Fibroblast of lung (primary cell): ENCODE measurements around the gene SLC29A4. TPM values are rescaled to one million over a fixed set of nuclear protein-coding genes. Genes with fewer than 3 reads are reported as not detected.

ENCODE experiments used
- DNase-seq, 2 donors: peaks; one replicate each; pipeline versions ENCODE4 v3.0.0 to v3.0.0-alpha.2; 2010; ENCODE audit warnings: low read depth in 2 of 2
- H2AFZ ChIP-seq: 2 replicates; pipeline ENCODE4 v1.5.1; 2012; ENCODE audit warnings: low read length, control low read depth, inconsistent platforms
- H3K27ac ChIP-seq: 2 replicates; pipeline ENCODE4 v1.5.1; 2011; ENCODE audit warnings: low read length, control low read depth; ENCODE audit not compliant: insufficient read depth
- H3K27me3 ChIP-seq: 2 replicates; pipeline ENCODE4 v1.5.1; 2011; ENCODE audit warnings: mild to moderate bottlenecking, low read length; ENCODE audit not compliant: control insufficient read depth, insufficient read depth
- H3K36me3 ChIP-seq: 2 replicates; pipeline ENCODE4 v1.5.1; 2011; ENCODE audit warnings: low read length; ENCODE audit not compliant: control insufficient read depth, insufficient read depth
- H3K4me1 ChIP-seq: 2 replicates; pipeline ENCODE4 v1.5.1; 2011; ENCODE audit warnings: low read length; ENCODE audit not compliant: control insufficient read depth, insufficient read depth; ENCODE audit errors: extremely low read depth
- H3K4me2 ChIP-seq: 2 replicates; pipeline ENCODE4 v1.5.1; 2011; ENCODE audit warnings: low read length, control low read depth; ENCODE audit not compliant: insufficient read depth; ENCODE audit errors: extremely low read depth
- H3K4me3 ChIP-seq, 4 experiments: fragments of 200-600 bp in 1 of 4; sonication (generic) in 1 of 4; replicated peaks in 1 of 4; 2 replicates each; pipeline ENCODE4 v1.5.1; 2011 to 2016; ENCODE audit warnings: low read length in 4 of 4, low read depth in 3 of 4, mild to moderate bottlenecking in 3 of 4, control low read depth in 2 of 4, inconsistent platforms in 1 of 4, mixed read lengths in 1 of 4; ENCODE audit not compliant: insufficient read depth in 1 of 4; ENCODE audit errors: control extremely low read depth in 1 of 4
- H3K79me2 ChIP-seq: 2 replicates; pipeline ENCODE4 v1.5.1; 2012; ENCODE audit warnings: mild to moderate bottlenecking, low read length, inconsistent platforms; ENCODE audit not compliant: control insufficient read depth, insufficient read depth
- H3K9ac ChIP-seq: 2 replicates; pipeline ENCODE4 v1.5.1; 2011; ENCODE audit warnings: mild to moderate bottlenecking, low read length, control low read depth; ENCODE audit not compliant: insufficient read depth
- H3K9me3 ChIP-seq: 2 replicates; pipeline ENCODE4 v1.5.1; 2012; ENCODE audit warnings: low read depth, low read length; ENCODE audit not compliant: control insufficient read depth, insufficient read depth
- H4K20me1 ChIP-seq: 2 replicates; pipeline ENCODE4 v1.5.1; 2011; ENCODE audit warnings: low read length; ENCODE audit not compliant: control insufficient read depth, insufficient read depth; ENCODE audit errors: extremely low read depth
- EZH2 ChIP-seq: IDR thresholded peaks from 2 replicates; pipeline ENCODE4 v1.5.1; 2012; ENCODE audit warnings: low read length, control low read depth, mild to moderate bottlenecking; ENCODE audit errors: missing control alignments
- polyA plus RNA-seq, 2 donors: library from polyadenylated mRNA; depleted of rRNA in 1 of 2; stranded (reverse) in 1 of 2; unstranded in 1 of 2; fragments of >200 nt; gene quantifications; 2 replicates each; pipeline ENCODE4 v1.2.1, GENCODE V29; 2011 to 2012; ENCODE audit warnings: missing spikeins in 1 of 2
- total RNA-seq: library from RNA; depleted of rRNA; stranded (reverse); fragments of >200 nt; gene quantifications from 2 replicates; pipeline ENCODE4 v1.2.1, GENCODE V29; 2014
- TF ChIP-seq, protein P1 (sequence below), 2 donors: IDR thresholded peaks in 1 of 2; conservative IDR thresholded peaks in 1 of 2; 1 replicate in 1 of 2; 2 replicates in 1 of 2; pipeline ENCODE4 v1.5.1; 2011 to 2012; ENCODE audit warnings: low read length in 2 of 2, control low read depth in 1 of 2, inconsistent platforms in 1 of 2, low read depth in 1 of 2, mild to moderate bottlenecking in 1 of 2

Gene SLC29A4
- total and polyA plus RNA-seq, 2 donors (not counting 1 experiment from before 2014, with no cell fraction given): 1.0 to 5.1 TPM

DNA sequence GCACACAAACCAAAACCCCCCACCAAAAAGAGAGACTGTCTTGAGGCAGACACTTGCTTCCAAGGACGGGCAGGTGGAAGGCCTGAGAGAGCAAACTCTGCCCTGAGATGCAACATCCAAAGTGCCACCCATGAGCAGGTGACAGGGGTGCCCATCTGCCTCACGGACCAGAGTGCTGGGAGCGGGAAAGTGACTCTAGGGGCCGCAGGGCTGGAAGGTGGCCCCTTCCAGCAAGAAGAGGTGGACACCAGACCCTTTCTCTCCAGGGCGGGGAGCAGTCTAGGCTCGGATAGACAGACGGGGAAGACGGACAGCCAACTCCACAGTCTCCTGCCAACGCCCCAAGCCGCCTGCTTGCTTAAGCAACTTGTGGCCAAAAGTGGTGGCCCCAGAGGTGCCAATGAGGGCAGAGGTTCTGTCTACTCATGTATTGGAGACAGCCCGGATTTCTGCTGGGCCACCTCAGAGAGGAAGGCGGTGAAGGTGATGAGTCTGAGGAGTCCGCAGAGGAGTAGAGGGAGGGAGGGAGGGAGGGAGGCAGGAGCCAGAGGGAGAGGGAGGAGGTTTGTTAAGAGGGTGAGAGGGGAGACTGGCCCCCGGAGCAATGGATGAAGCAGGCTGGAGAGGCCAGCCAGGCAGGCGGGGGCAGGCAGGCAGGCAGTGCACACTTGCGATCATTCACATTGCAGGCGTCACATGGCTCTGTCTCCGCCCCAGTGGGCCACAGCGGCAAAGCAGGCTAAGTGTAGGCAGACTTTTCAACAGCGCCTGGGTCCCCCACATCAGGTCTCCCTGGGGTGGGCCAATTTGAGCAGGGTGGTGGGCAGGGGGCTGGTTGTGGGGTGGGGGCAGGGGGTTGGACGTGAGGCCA lies 65.6 kb downstream of the SLC29A4 start:
- H3K9me3 ChIP-seq: no peaks in the 10 kb centered on the region
- no peak overlapping the region for H3K27ac ChIP-seq
- H2AFZ ChIP-seq: no peak overlapping the region
- H4K20me1 ChIP-seq: no peaks in the 10 kb centered on the region
- DNase-seq: no peak
- no peaks in the 10 kb centered on the region for H3K4me1 ChIP-seq
- no peak overlapping the region for H3K9ac ChIP-seq
- H3K36me3 ChIP-seq: peaks cover 19% of the 10 kb centered on the region
- no peak for TF ChIP-seq EZH2
- TF ChIP-seq, protein P1, sequence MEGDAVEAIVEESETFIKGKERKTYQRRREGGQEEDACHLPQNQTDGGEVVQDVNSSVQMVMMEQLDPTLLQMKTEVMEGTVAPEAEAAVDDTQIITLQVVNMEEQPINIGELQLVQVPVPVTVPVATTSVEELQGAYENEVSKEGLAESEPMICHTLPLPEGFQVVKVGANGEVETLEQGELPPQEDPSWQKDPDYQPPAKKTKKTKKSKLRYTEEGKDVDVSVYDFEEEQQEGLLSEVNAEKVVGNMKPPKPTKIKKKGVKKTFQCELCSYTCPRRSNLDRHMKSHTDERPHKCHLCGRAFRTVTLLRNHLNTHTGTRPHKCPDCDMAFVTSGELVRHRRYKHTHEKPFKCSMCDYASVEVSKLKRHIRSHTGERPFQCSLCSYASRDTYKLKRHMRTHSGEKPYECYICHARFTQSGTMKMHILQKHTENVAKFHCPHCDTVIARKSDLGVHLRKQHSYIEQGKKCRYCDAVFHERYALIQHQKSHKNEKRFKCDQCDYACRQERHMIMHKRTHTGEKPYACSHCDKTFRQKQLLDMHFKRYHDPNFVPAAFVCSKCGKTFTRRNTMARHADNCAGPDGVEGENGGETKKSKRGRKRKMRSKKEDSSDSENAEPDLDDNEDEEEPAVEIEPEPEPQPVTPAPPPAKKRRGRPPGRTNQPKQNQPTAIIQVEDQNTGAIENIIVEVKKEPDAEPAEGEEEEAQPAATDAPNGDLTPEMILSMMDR (conservative IDR thresholded peaks at IDR 0.05 in 1 of 2, IDR thresholded peaks at IDR 0.05 in 1 of 2; ENCODE audit: low read depth in 1 of 2, low read length in 2 of 2): no peak
- no peak overlapping the region for H3K4me3 ChIP-seq
- H3K4me2 ChIP-seq: no peak overlapping the region
- H3K27me3 ChIP-seq: no peaks in the 10 kb centered on the region
- peaks cover 25% of the 10 kb centered on the region for H3K79me2 ChIP-seq

- H4K20me1 ChIP-seq: peaks cover 2% of the 10 kb centered on the region
- H3K9me3 ChIP-seq: no peaks in the 10 kb centered on the region
- H3K79me2 ChIP-seq: peaks cover 31% of the 10 kb centered on the region
- H3K27ac ChIP-seq: no peak overlapping the region
- H3K36me3 ChIP-seq: peaks cover 19% of the 10 kb centered on the region
- H3K4me1 ChIP-seq: no peaks in the 10 kb centered on the region
- DNase-seq: no peak
- no peak overlapping the region for H2AFZ ChIP-seq
- H3K9ac ChIP-seq: no peak overlapping the region
- no peaks in the 10 kb centered on the region for H3K27me3 ChIP-seq
- H3K4me3 ChIP-seq: no peak overlapping the region
- TF ChIP-seq EZH2: no peak
- TF ChIP-seq, protein P1 (conservative IDR thresholded peaks at IDR 0.05 in 1 of 2, IDR thresholded peaks at IDR 0.05 in 1 of 2; ENCODE audit: low read depth in 1 of 2, low read length in 2 of 2): no peak
- H3K4me2 ChIP-seq: no peak overlapping the region
These were observed 66.2 kb downstream of the SLC29A4 start for GRCh38 chr7:5349005-5349380.

DNA sequence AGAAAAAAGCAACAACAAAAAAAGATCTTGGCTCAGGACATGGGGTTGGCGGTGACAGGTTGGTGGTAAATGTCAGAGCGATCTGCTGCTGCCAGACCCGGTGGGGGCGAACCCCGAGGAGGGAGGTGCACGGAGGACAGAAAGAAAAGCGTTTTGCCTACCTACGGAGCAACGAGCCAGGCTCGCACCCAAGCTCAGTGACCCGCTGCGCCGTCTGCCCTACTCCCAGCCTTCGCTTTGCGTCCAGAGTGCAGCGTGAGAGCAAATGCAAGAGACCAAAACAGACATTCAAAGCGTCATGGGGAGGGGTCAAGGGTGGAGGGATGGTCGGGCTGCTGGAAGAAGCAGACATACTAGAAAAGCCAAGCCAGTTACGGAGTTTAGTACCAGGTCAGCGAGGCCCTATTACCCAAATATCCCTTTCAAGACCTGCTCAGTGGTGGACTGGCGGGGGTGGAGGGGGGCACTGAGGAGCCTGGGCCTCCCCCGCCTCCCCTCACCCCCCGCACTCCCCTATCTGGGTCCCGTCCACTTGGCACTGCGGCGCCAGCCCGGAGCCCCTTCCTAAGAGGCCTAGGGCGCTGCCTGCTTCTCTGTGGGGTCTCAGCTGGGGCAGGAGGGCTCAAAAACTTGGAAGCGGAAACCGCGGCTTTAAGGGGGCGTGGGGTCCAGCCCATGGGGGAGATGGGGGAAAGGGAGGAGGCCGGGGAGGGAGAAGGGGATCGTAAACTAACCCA lies 66.9 kb downstream of the SLC29A4 start:
- H3K9ac ChIP-seq: no peak overlapping the region
- H3K9me3 ChIP-seq: no peaks in the 10 kb centered on the region
- no peak overlapping the region for H3K4me2 ChIP-seq
- H3K4me1 ChIP-seq: peaks cover 2% of the 10 kb centered on the region
- H2AFZ ChIP-seq: no peak overlapping the region
- H3K4me3 ChIP-seq: no peak overlapping the region
- no peak overlapping the region for H3K27ac ChIP-seq
- no peaks in the 10 kb centered on the region for H3K27me3 ChIP-seq
- DNase-seq: no peak
- H3K36me3 ChIP-seq: peaks cover 14% of the 10 kb centered on the region
- peaks cover 2% of the 10 kb centered on the region for H4K20me1 ChIP-seq
- H3K79me2 ChIP-seq: peaks cover 36% of the 10 kb centered on the region
- no peak for TF ChIP-seq EZH2
- TF ChIP-seq, protein P1 (conservative IDR thresholded peaks at IDR 0.05 in 1 of 2, IDR thresholded peaks at IDR 0.05 in 1 of 2; ENCODE audit: low read depth in 1 of 2, low read length in 2 of 2): no peak
